HG03558 (cell line): ENCODE results near the gene SCFD2.

Experiments
- ATAC-seq: cut with Tn5 transposase; IDR thresholded peaks from one replicate; pipeline ENCODE4 v1.9.1; 2021; ENCODE audit warnings: moderate number of reproducible peaks; ENCODE audit not compliant: unreplicated experiment; ENCODE audit errors: extremely low read depth

SCFD2 gene

DNA sequence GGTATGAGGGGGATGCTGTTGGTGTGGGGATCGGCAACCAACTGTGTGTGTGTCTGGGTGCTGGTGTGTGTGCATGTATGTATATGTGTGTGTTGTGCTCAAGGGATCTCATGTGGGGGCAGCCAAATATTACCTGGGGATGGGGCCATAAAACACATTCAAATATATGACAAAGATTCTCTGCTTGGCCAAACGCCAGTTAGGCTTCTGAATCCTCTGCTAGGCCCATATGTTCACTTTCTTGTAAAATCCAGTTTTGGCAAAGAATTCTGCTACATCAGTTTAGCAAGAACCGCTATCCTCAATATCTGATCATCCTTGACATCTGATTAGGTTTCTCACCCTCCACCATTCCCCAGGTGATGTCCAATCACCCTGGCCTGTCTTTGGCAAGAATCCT, 397.2 kb downstream of the SCFD2 start:
- ATAC-seq = no peak

DNA sequence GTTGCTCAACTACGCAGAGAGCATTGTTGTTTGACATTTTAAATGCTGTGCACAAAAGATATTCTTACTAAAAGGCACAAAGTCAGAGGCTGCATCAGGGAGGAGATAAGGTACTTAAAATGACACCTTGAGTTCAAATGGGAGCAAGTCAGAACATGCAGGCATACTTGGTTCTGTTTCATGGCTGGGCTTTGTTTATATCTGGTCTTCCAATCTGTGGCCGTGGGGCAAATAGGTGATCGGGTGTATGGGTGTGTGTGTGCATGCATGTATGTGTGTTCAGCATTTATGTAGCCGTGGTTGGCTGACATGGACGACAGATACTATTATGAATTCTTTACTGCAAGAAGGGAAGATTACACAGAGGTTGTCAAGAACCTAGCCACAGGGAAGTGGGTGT, 397.6 kb downstream of the SCFD2 start:
- ATAC-seq = no peak

DNA sequence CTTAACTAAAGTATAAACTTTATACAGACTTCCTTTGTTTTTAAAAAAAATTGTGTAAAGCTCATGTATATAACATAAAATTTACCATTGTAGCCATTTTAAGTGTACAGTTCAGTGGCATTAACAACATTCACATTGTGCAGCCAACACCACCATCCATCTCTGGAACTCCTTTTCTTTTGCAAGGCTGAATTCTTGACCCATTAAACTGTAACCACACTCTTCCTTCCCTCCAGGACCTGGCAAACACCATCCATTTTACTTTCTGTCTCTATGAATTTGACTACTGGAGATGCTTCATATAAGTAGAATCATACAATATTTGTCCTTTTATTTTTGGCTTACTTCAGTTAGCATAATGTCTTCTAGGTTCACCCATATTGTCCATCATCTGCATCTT, 399.1 kb downstream of the SCFD2 start:
- ATAC-seq = no peak

DNA sequence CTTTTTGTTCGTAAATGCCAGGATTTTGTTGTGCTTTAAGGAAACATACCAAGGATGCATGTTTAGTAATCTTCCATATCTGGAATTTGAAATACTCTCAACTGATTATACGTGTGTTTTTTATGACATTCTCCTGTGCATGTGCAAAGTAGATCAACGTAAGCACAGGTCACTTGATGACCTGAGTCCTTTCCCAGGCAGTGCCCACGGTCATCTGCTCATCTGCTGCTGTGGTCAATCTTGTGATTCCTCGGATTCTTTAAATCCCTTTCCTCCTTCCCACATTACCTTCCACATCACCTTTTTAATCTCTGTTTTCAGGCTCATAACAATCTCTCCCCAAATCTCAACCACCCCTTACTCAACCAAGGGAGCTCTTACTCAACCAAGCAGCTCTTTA, 399.7 kb downstream of the SCFD2 start:
- ATAC-seq = no peak

DNA sequence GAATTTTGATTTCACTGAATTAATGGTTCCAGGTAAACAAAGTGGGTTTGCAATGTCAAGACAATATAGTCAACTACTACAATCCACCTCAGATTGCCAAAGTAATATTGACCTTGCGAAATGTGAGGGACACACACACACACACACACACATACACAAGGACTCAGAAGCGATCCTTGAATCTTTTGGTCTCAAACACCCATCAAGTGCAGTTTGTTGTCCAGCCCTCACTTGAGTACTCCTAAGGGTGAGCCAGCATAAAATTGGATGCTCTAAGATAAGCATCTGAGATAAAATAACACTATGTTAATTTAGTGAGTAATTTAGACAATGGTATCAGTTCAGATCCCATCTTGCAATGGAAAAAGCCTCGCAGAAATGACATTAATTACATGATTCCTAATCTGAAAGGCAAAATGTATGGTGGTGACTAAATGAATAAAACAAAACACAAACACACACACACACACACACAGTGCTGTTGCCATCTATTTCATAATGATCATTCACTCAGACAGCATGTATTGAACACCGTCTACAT, 401.2 kb downstream of the SCFD2 start:
- no peak for ATAC-seq

DNA sequence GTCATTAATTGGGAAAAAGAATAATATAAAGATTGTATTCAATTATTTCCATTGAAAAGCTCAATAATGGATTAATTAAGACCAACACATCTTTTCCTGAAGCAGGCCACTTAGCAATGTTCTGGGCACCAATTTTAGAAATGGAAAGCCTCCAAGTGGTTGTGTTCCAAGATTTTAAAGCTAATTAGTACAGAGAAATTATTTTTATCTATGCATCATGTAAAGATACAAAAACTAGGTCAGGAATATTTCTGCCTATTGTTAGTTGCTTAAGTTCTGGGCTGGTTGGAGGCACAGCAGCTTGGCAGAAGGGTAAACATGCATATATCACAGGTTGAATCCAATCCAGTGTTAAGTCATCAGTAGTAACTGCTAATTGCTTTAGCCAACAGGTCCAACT, 401.9 kb downstream of the SCFD2 start:
- no peak for ATAC-seq

DNA sequence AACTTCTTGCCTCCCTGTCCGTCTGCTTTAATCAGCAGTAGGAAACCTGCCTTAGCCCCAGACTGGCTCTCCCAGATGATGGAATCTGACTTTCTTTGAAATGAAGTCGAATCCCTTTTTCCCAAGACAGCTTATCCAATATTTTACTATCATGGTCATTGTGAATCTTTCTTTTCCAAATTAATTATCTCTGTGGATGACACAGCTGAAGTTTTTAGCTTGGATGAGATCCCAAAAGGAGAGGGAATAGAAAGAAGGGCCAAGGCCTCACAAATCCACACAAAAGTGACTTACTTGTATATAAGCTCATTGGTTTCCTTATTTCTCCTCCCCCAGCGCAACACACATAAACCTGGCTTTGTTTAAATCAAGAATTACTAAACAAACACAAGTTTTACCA, 403.1 kb downstream of the SCFD2 start:
- no peak for ATAC-seq

DNA sequence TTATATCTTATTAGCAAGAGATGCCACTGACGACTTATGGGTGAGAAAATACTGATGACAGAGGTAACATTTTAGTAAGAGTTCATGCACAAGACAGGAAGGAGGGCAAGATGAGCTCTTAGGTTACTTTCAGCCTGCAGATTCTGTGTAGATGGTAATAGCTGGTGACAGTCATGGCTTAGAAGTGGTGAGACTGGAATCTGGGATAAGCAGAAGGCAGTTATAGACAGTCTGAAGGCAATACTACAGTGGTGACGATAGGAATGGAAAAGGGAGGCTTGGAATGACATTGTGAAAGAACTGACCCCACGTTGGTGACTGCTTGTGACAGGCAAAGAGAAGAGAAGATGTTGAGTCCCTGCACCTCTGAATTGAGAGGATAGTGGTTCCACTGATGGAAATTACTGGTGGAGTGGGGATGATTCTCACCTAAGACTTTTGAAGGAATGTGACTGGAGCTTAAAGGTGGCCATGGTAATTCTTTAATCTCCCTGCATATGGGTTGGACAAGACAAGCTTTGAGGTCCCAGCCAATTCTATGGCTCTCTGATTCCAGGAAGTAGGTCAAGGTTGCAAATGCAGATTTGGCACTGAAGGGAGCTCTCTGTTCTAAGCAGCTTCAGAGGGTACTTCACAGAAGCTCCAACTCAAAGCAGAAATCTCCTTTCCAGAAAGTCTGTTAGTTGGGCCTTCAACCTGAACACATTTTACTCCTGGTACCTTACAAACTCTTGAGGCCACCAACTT, 404.0 kb downstream of the SCFD2 start:
- no peak for ATAC-seq

DNA sequence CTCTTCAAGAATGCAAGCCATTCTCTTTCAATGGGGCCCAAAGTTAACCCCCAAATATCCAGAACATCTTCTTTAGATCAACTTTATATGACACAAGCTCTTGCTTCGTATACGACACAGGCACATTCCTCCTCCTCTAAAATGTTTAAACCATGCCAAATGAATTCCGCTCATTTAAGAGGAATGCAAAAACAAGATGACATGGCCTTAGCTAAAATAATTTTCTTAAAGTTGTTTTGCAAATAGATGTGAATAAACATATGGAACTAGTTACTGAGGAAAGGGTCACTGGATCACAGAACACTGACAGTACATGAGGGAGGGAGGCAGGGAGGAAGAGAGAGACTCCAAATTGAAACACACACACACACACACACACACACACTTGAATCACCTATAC, 406.3 kb downstream of the SCFD2 start:
- ATAC-seq = no peak

DNA sequence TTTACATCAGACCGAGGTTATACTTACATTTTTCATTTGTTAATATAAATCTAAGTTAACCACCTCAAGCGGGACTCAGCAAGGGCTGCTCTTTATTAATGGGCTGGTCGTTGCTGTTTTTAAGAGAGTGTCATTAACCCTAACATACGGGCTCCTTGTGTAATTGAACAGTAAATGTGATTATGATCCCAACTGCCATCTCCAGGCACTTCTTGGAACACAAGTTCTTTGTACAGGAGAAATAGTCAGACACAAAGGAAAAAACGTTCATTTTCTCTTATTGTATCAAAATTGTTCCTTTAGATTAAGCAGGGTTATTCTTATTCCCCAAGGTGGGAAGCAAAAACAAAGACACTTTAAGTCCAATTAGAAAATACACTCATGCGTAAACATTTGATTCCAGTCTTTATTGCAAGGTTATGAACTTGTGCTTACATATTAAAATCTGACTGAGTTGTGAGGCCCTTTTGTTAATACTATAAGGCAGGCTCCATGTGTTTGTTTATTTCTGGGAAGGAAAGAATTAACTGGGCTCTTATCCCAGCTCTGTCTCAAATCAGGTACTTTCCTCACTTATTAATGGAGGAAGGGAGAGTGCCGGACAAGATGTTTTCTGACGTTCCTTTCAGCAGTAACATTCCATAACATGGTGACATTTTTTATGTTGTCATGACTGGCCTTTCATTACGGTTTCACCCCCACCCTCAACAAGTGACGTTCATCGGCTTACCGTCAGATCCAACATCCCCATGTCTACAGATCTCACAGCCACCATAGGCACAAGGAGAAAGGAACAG, 407.8 kb downstream of the SCFD2 start:
- no peak for ATAC-seq

DNA sequence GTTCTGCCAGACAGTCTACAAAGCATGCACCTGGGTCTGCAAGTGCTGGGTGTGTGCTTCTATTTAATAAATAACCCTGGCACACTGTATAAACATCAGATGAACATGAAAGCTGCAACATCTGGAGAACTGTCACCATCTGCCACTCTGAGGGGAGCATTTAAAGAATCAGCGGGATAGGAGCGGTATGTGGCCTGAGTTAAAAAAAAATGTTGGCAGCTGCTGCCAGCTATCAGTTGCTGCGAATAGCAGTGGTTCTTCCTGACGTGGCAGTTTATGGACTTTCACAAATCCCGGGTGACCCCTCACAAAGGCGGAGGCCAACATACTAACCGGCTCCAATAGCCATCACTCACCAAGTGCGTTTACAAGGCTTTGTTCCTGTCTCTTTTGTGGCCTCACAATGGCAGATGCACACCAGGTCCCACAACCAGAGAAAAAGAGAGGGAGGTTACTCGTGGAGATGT, 408.6 kb downstream of the SCFD2 start:
- ATAC-seq = no peak

DNA sequence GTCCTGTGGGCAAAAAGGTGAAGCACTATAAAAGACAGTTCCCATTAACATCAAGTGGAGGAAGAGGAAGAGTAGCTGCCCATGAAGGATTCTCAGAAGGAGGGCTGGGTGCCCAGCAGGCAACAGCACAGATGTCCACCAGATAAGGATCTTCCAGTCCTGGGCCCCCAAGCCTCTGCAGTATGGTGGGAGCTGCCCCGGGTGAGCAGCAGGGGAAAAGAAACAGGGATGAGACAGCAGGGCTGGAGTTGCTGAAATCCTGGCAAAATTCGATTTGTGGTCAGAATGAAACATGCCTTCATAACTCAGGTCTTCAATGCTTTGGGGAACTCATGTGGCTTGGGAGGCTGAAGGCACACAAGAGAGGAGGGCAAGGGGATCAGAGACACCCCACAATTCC, 409.2 kb downstream of the SCFD2 start:
- ATAC-seq = no peak

DNA sequence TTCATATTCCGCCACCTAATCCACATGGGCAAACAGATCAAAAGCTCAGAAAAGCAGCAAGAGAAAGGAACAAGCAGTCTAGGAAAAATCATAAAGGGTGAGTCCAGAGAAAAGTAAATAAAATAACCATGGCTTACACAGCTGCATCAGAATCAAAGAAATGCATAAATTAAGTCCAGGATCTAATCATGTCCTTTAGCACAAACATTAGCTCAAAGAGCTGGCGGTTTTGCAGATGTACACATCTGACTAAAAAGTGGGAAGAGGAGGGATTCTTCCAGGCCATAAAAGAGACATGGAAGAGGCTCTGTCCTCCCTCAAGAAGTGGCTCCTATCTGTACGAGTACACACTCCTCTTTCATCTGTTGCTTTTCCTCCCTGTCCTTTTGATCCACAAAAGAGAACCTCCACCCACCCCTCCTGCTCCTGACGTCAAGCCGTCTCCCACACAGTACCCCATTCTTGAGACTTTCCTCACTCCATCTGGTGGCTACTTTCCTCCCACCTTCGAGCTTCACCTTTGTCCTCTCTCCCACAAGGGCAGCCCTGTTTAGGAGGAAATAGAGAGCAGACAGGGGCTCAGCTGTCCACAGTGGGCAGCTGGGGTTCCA, 411.2 kb downstream of the SCFD2 start:
- ATAC-seq = no peak

DNA sequence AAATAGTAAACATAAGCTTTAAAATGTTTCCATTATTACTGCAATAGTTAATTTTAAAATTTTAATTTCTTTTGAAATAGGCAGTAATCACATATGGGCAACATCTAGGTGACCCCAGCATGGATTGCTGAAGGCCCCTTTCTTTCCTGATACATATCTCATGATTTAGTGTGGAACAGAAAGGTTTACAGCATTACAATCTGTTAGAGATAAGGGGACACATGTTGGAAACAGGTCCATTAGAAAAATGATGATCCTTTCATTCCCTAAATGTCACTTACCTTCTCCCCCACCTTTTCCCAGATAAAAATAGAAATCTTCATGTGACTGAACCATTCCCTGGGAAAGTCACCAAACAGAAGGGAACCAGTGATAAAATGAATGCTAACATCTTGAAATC, 413.3 kb downstream of the SCFD2 start:
- no peak for ATAC-seq

DNA sequence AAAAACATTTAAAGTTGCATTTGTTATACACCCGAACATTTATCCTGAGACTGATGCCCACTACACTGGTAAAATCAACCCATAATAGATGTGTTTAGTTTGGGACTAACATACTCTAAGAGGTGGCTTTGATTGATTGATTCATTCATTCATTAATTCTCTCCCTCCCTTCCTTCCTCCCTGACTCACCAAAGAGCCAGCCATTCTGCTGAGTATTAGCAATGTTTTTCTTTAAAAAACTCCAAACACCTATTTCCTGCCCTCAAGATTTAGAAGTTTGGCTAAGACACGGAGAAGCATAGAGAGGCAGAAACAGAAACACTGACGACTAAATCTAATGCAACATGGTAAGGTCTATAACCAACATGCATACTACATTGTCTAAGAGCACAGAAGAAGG, 414.8 kb downstream of the SCFD2 start:
- no peak for ATAC-seq

DNA sequence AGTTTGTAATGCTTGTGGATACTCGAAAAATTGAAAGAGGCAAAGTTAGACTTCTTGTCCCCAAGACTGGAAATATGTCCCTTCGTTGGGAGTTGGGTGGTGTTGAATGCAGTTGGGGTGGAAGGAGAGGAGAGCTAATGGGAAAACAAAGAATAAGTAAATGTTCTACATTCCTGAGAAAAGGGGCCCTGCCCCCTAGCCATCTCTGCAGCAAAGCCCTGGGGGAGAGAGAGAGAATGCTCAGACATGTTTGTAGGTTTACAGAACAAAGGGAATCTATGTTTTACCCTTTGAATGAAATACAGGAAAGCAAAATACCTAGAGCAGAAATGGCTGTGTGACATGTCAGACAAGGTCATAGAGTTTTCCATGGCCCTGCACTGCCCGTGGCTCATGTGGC, 415.6 kb downstream of the SCFD2 start:
- no peak for ATAC-seq

DNA sequence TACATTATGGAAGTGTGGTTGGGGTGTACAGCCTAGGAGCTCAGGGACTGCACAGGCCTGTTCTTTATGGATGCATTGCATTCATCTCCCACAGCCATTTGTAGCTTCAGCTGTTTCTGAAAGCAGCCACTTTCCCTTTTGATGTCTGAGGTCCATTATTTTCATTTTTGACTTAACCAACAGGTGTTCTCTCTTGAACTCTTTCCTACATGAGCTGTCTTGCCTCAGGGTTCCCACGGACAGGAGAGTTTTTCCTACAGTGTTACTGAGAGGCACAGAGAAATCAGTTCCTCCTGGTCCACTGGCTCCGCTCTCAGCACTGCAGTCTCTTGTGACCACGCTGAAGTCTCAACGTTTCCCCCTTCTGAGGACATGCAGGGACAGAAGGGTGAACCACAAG, 416.5 kb downstream of the SCFD2 start:
- ATAC-seq = no peak

DNA sequence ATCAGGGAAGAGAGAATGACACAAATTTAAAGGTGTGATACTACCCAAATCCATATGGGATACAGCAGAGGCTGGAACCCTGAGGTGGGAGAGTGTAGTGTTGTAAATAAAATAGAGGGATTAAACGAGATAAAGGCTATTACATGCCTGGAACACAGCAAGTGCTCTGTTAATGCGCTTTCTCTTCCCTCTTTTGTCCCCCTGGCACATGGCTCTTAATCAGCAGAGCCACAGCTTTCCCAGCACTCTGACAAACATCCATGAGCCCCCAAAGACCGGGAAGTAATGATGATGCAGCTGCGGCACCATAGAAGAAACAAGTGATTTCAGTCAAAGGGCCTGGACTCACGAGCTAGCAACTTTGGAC, 417.8 kb downstream of the SCFD2 start:
- no peak for ATAC-seq

DNA sequence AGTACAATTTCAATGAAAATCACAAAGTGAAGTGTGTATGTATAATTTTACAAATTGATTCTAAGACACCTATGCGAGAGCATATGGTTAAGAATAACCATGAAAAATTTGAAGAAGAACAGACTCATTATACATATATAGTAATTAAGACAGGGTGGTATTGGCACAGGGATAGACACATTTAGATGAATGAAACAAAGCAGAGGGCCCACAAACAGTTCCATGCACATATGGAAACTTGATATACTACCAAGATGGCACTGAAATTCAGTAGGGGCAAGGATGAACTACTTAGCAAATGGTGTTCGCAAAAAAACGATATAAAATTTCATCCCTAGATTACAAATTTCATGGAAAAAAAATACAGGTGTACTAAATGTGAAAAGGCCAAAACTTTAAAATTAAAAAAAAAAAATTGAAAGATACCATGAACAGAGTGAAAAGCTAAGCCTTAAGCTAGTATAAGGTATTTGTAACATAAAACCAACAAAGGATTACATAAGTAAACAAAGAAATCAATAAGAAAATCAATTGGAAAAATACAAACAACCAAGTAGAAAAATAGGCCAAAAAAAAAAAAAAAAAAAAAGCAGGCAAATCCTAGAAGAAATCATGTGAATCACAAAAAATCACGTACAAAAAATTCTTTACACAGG, 418.3 kb downstream of the SCFD2 start:
- no peak for ATAC-seq

DNA sequence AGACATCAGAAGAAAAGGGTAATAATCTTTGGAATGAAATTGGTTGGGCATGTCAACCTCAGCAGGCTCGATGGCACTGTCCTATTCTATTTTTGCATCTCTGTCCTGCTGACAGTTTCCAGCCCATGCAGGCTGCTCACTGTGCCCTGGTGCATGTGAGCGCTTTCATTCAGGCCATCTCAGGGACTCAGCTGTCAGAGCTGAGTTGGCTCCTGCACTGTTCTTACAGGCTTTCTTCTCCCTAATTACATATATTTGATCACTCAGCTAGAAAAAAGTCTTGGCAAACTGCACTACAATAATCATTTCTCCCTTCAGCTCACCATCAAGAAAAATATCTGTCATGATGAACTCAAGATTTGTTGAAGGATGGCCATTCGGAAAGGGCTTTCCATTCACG, 419.0 kb downstream of the SCFD2 start:
- no peak for ATAC-seq

DNA sequence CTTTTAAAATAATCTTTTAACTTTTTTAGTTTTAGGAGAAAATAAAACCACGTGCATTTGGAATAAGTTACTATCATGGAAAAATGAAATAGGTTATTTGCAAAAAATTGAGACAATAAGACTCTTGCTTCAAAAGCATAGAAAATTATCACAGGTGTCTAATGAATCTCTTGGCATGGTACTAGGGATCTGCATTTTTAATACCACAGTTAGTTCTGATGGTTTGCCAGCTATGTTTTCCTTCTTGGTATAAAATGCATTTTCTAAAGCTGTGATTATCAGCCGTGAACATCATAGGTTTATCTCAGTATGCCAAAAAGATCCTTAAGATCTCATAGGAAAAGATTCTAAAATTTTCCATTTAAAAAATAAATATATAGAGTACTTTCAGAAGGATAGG, 419.9 kb downstream of the SCFD2 start:
- ATAC-seq = no peak
